B cell (primary cell): ENCODE data around the gene C11orf54.

Source experiments
- CTCF ChIP-seq: fragments of 200-600 bp; IDR thresholded peaks from one replicate; pipeline ENCODE4 v1.8.0; 2022; ENCODE audit warnings: antibody characterized with exemption, mild to moderate bottlenecking
- EZH2 ChIP-seq: IDR thresholded peaks from 2 replicates; pipeline ENCODE4 v1.6.1; 2012; ENCODE audit warnings: borderline replicate concordance, low read depth, mild to moderate bottlenecking, moderate library complexity, low read length; ENCODE audit not compliant: insufficient read depth, poor library complexity, severe bottlenecking

DNA sequence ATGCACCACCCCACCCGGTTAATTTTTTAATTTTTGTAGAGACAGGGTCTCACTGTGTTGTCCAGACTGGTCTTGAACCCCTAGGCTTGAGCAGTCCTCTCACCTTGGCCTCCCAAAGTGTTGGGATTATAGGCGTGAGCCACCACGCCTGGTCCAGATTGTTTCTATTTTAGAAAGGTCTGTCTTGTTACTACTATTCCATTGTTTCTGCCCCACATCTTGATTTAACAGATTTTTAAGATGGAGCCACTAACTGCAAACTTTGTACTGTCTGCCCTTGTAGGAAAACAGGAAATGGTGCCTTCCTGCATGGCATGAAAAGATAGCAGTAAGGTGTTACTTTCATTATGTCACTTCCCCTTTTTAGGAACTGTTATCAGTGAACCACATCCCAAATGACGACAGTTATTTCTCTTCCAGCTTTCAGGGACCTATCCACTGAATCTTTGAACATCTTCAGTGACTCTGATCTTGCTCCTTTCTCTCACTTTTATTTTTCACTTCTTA, 23.4 kb upstream of the C11orf54 start:
- TF ChIP-seq CTCF: no peak
- TF ChIP-seq EZH2: no peak
